Ammon's horn (tissue), 1 donor: ENCODE data around the gene B4GALT5.
"Not testable (repeated sequence)": the region's sequence is repeated elsewhere in the genome, so short reads cannot be mapped to it uniquely, and the experiment has no call there.

Experiments used
- DNase-seq: peaks from one replicate; pipeline ENCODE4 v3.0.0-alpha.2; 2016; ENCODE audit warnings: low spot score

B4GALT5 gene, protein sequence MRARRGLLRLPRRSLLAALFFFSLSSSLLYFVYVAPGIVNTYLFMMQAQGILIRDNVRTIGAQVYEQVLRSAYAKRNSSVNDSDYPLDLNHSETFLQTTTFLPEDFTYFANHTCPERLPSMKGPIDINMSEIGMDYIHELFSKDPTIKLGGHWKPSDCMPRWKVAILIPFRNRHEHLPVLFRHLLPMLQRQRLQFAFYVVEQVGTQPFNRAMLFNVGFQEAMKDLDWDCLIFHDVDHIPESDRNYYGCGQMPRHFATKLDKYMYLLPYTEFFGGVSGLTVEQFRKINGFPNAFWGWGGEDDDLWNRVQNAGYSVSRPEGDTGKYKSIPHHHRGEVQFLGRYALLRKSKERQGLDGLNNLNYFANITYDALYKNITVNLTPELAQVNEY

GRCh38 chr20:49713753-49714712 lies at the start of gene B4GALT5:
B4GALT5 (minus strand) TSS chr20:49713878; CDS start chr20:49713690, 188 bp downstream.
- peak; percentile 84 for DNase-seq

GRCh38 chr20:49762940-49763766 lies 49.5 kb upstream of the B4GALT5 start:
- DNase-seq: no peak

DNA sequence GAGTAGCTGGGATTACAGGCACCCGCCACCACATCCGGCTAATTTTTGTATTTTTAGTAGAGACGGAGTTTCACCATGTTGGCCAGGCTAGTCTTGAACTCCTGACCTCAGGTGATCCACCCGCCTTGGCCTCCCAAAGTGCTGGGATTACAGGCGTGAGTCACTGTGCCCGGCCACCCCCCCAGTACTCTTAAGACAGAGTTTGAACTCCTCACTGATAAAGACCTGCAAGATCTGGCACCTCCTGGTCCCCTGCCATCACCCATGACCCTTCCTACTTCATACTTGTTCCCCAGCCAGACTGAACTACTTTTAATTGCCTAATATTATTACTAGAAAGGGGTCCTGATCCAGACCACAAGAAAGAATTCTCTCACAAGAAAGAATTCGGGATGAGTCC lies 48.2 kb upstream of the B4GALT5 start:
- not testable (repeated sequence) for DNase-seq

- DNase-seq: no peak
Observed at GRCh38 chr20:49759266-49759950, 45.7 kb upstream of the B4GALT5 start.

- peak; percentile 65 for DNase-seq
Observed at GRCh38 chr20:49758781-49759180, 45.1 kb upstream of the B4GALT5 start.

DNA sequence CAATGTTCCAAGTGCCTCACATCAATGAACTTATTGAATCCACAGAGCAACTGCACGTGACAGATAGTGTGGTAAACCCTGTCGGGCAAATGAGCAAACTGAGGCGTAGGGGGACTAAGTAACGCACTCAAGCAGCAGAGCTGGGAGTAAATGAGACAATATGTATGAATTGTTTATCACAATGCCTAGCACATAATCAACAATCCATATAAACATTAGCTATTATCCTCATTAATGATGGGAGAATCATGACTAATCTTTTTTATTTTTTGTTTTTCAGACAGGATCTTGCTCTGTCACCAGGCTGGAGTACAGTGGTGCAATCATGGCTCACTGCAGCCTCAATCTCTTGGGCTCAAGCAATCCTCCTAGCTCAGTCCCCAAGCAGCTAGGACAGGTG lies 43.9 kb upstream of the B4GALT5 start:
- DNase-seq: no peak

- no peak for DNase-seq
Observed at GRCh38 chr20:49756241-49756640, 42.6 kb upstream of the B4GALT5 start.

DNA sequence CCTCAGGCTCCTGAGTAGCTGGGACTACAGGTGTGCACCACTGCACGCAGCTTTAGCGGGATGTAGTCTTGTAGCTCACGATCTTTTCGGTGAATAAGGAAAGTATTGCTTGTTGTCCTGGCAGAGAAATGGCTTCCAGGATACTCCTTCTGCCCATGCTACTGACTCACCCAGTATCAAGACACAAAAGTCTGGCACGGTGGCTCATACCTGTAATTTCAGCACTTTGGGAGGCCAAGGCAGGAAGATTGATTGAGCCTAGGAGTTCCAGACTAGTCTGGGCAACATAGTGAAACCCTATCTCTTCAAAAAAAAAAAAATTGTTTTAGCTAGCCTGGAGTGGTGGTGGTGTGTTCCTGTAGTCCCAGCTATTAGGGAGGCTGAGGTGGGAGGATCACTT lies 40.9 kb upstream of the B4GALT5 start:
- DNase-seq: no peak

GRCh38 chr20:49753133-49753532 lies 39.5 kb upstream of the B4GALT5 start:
- no peak for DNase-seq

DNA sequence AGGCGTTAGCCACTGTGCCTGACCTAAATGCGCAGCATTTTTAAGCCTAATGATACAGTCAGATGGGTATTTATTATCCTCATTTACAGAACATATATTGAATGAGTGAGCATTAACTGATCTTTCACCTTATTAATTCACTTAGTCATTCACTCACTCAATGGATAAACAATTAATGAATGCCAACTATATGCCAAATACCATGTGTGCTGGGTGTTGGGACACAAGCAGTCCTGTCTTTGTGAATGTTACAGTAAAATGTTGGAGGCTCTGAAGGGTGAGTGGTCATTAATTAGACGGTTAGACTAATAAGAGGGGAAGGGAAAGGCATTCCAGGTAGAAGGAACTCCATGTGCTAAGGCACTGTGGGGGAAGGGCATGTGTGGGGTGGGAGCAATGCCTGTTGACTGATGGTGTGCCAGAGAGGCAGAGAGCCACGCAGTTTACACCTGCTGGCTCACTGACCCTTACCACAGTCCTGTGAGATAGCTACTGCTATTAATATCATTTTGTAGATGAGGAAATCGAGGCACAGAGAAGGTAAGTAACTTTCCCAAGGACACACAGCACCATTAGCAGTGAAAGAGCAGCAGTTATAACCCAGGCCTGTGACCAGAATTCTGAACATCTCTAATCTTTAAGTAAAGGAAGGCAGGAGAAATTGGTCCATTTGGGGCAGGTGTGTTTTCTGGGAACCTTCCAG lies 38.7 kb upstream of the B4GALT5 start:
- no peak for DNase-seq

DNA sequence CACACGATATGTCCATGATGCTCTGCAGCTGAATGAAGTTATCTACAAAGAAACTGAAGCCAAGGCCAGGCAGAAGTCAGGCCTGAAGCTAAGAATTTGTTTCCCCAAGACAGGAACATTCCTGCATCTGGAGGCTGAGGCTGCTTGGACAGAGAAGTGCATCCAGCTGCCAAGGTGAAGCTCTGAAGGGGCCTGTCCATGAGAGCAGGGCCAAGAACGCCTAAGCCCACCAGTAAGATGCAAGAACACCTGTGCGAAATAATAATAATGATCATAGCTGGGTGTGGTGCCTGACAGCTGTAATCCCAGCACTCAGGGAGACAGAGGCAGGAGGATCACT lies 37.7 kb upstream of the B4GALT5 start:
- DNase-seq: no peak

- no peak for DNase-seq
Observed at GRCh38 chr20:49750611-49751396, 37.1 kb upstream of the B4GALT5 start.

GRCh38 chr20:49749625-49750024 lies 35.9 kb upstream of the B4GALT5 start:
- DNase-seq: no peak

- DNase-seq: no peak
Observed at GRCh38 chr20:49748525-49748838, 34.8 kb upstream of the B4GALT5 start.

DNA sequence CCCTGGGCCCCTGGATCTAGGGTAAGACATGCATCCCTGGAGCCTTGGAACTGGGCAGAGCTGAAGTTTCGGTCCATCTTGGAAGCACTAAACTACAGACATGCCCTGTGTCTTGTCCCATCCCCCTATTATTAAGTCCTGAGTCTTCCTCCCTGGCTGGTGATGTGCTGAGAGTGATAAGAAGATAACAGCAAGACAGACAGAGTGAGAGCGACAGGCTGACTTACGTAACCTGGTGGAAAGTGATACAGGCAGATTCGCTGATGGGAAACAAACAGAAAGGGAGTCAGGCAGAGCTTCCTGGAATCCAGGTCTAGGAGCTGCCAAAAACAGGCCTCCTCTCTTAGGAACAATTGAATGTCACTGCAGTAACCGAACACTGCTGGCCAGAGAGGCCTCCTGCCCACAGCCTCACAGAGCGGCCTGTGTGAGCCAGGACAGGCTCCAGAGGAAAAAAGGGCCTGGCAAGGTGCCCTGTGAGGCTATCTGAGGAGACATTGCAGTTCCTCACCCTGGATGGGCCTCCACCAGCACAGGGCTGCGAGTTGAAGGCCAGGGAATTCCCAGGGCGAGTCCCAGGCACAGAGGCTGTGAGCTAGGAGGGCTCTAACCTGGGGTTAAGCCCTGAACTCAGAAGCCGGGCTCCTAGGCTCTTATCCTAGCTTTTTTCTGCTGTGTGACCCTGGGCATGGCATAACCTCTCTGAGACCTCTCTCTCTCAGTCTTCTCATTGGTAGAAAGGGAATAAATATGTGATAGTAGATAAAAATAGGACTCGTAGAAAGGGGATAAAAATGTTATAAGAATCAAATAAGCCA lies 34.2 kb upstream of the B4GALT5 start:
- peak; percentile 62 for DNase-seq

DNA sequence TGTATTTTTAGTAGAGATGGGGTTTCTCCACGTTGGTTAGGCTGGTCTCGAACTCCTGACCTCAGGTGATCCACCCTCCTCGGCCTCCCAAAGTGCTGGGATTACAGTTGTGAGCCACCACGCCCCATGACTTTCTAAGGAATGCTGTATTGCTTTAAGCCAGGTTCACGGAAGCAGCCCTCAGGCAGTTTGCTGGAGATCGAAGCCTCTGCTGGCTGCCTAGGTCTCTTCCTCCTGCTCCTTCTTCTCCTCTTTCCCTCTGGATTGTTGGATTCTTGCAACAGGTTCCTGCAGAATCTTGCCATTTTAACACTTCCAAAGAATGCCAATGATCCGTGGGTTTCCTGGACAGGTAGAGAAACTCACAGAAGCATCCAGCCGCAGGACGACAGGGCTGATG lies 29.3 kb upstream of the B4GALT5 start:
- no peak for DNase-seq

DNA sequence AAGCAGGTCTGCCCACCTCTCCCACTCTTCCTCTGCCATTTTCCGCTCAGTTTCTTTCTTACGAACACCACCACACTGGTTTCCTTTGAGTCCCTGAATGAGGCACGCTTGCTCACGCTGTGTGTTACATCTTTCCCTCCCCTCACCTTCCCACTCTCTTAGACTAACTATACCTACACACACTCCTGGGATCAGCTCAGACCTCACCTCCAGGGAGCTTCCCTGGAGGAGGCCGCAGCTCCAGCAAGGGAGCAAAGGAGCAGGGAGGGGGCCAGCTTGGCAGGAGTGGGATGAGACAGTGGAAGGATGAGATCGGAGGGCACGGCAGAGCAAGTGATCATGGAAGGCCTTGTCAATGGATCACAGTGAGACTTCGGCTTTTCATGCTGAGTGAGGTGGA lies 28.3 kb upstream of the B4GALT5 start:
- no peak for DNase-seq

GRCh38 chr20:49740807-49741206 lies 27.1 kb upstream of the B4GALT5 start:
- DNase-seq: no peak

- no peak for DNase-seq
Observed at GRCh38 chr20:49739042-49739441, 25.4 kb upstream of the B4GALT5 start.
